Measurements from ENCODE around the gene NXPH3.
"Not testable (repeated sequence)": the region's sequence is repeated elsewhere in the genome, so short reads cannot be mapped to it uniquely, and the experiment has no call there.

NXPH3 gene

DNA sequence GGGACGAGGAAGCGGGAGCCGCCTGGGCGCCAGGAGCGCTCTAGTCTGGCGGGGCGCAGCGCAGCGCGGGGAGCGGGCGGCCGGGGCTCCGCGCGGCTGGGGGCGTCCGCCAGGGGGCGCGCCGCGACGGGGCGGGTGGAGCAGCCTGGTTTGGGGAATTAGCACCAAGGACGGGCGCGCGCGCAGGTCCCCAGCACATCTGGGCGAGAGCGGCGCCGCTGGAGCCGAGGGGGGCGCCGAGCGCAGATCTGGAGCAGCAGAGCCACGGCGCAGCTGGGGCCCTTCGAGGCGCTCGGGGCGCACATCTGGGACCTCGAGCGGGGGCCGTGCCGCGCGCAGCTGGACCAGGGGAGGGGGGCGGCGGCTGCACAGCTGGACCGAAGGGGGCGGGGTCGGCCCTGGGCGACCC, at the start of gene NXPH3:
Gene NXPH3 (plus strand): TSS at position 193 of the 409 bp plus-strand sequence. CDS start 349 bp downstream, outside the sequence.
- peak; percentile 70 for DNase-seq

DNA sequence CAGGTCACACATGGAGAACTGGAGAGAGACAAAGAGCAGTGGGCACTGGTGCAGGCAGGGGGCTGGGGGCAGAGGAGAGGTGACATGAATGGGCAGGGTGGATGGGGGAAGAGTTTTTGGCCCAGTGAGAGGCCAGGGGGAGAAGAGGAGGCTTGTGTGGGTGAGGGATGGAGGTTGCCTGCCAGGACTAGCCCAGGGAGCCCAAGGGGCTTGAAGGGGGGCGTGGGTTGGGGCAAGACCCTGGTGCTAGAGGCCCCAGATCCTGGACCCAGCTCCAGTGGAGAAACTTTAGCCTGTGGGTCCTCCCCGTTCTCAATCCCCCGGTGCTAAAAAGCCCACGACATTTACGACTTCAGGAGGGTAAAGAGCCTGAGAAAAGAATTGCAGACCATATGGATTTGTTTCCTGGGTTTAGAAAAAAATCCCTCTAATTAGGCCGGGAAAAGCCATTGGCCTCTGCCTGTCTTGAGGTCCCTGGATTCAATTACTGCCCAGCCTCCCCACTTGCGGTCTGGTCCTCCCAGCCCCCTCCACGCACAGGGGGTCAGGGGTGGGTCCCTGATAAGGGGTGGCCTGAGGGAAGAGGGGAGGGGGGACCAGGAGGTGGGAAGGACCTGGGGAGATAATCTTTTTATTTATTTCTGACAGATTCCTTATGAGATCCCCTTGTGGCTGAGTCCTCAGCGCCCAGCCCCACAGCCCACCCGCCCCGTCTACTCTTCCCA, 47.6 kb upstream of the NXPH3 start:
- no peak for DNase-seq

DNA sequence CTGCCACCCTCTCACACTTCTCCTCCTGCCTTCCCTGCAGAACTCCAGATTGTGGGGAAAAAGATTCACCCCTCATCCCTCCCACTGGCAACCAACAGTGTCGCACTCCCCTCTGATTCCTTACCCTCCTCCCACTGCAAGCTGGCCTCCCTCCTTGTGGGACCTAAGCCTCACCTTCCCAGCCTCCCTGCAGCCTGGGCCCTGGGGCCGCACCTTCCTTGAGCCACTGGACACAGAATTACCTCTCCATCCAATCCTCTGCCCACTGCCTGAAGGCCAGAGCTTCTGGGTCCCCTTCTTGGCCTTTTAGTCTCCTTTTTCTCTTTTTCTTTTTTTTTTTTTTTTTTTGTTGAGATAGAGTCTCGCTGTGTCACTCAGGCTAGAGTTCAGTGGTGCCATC, 46.7 kb upstream of the NXPH3 start:
- no peak for DNase-seq

DNA sequence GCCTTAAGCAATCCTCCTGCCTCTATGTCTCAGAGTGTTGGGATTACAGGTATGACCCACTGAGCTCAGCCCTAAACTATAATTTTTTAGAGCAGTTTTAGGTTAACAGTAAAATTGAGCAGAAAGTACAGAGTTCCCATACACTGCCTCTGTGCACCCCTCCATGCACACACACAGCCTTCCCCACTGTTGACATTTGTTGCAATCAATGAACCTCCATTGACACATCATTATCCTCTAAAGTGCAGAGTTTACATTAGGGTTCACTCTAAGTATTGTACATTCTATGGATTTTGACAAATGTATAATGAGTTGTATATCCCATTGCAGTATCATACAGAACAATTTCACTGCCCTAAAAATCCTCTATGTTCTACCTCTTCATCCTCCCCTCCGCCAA, 45.6 kb upstream of the NXPH3 start:
- no peak for DNase-seq

DNA sequence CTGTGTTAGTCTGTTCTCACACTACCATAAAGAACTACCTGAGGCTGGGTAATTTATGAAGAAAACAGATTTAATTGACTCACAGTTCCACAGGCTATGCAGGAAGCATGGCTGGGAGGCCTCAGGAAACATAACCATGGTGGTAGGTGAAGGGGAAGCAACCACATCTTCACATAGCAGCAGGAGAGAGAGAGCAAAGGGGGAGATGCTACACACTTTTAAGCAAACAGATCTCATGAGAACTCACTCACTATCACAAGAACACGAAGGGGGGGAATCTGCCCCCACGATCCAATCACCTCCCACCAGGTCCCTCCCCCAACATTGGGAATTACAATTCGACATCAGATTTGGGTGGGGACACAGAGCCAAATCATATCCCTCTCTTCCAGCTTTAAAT, 31.8 kb upstream of the NXPH3 start:
- DNase-seq, result no peak

DNA sequence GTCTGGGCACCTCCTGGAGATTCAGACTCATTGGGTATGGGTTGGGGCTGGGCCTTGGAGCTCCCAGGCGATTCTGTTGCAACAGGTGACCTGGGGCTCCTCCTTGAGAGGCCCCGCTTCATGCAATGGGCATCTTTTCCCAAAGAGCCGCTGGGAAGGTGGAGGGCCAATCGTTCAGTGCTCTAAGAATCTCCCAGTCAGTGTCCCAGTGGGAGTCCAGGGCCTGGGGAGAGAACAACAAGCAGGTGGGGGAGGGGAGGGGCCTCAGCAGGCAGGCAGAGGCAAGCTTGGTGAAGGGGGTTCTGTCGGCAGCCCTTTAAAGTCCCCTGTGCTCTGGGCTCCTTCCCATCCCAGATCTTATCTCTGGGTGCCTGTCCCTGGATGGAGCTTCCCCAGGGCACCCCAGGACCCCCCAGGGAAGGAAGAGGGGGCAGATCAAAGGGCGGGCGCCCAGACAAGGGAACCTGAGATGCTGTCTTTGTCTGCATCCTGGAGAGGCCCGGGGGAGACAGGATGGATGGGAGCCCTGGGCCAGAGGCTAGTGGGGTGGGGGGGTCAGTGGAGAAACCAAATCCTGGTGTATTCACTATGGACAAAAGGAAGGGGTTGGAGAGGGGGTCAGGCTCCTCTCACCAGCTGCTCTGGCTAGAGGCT, 30.5 kb upstream of the NXPH3 start:
- no peak for DNase-seq

DNA sequence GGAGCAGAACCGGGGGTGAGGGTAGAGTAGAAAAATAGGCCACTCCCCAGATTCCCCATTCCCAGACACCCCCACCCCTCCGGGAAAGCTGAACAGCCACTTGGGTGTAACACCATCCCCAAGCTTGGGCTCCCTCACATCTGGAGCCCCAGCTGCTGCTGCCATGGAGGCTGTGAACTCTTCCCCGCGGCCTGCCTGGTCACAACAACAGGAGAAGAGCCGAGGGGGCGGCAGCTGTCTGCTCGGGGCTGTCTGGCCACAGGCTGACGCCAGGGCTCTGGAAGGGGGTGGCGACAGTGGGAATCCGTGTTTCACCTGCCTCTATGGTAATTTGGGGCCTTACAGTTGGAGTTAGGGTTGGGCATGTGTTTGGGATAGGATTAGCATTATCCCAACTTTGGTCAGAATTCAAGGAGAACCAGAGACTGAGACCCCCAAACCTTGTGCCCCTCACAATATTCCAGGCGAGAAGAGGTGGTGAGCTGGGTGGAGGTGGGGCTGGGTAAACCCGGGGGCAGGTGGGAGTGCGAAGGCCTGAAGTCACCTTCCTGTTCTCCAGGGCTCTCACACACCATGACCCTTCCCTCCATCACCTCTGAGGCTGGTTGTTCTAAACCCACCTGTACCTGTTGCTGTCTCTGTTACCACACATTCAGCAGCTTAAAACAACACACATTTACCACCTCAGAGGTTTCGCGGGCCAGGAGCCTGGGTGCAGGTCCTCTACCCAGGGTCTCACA, 29.7 kb upstream of the NXPH3 start:
- no peak for DNase-seq

DNA sequence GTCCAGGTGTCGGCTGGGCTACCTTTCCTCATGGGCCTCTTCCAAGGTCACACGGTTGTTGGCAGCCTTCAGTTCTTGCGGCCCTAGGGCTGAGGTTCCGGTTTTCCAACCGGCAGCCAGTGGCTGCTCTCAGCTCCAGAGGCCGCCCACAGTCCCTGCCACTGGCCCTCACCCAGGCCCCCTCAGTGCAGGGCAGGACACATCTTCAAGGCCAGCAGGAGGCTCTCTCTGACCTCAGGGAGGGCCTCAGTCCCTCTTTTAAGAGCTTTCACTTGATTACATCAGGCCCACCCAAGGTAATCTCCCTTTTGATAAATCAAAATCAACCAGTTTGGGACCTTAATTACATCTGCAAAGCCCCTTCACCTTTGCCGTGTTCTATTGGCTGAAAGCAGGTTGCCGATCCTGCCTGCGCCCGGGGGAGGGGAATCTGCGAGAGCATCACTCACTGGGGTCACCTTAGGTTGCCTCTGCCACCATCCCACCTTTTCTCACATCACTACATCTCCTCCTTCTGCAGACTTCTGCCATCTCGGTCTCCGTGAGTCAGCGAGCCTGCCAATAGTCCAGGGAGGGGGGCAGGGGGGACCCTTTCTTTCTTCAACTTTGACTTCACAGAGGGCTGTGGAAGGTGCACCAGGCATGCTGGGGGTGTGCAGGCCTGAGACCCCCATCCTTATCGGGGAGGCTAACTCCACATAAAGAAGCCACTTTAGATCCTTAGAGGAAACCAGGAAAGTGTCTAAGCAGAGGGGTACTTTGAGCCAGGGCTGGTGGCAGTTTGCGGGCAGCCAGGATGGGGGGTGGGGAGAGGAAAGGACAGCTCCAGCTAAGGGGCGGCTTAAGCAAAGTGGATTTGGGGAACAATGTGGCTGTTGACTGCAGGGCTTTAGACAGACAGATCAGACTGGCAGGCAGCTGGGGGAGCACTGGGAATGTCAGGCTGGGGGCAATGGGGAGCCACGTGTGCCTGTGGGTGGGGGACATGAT, 28.8 kb upstream of the NXPH3 start:
- DNase-seq, result no peak

DNA sequence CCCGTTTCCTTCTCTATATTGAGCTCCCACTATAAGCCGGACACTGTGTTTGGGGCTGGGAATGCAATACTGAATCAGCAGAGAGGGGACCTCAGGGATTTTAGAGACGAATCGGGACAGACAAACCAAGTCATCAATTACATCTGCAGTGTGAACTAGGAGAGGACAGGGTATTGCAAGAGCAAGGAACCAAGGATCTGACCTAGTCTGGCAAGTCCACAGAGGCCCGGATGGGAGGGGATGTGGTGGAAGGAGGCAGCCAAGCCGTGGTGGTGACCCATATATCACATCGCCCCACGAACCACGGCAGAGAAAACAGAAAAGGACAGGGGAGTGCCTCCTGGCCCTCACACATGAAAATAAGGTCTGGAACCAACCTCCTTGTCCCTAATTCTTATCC, 28.1 kb upstream of the NXPH3 start:
- DNase-seq, result no peak

DNA sequence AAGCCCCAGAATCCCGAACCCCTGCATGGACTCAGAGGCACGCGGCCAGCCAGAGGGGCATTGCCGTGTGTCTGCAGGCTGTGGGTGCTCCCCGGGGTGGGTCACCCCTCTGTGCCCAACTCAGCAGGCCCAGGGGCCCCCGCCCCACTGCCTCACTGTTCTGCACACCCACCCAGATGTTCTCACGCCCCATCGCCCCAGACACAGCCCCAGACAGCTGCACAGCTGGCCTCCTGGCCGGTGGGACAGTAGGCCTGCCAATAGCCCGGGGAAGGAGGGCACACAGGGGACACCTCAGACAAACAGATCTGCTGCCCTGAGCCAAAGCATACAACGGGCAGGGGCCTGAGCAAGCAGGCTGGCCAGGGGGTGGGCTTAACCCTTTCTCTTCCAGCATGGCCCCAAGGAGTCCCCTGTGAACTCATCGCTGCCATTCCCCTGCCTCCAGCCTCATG, 27.6 kb upstream of the NXPH3 start:
- no peak for DNase-seq

DNA sequence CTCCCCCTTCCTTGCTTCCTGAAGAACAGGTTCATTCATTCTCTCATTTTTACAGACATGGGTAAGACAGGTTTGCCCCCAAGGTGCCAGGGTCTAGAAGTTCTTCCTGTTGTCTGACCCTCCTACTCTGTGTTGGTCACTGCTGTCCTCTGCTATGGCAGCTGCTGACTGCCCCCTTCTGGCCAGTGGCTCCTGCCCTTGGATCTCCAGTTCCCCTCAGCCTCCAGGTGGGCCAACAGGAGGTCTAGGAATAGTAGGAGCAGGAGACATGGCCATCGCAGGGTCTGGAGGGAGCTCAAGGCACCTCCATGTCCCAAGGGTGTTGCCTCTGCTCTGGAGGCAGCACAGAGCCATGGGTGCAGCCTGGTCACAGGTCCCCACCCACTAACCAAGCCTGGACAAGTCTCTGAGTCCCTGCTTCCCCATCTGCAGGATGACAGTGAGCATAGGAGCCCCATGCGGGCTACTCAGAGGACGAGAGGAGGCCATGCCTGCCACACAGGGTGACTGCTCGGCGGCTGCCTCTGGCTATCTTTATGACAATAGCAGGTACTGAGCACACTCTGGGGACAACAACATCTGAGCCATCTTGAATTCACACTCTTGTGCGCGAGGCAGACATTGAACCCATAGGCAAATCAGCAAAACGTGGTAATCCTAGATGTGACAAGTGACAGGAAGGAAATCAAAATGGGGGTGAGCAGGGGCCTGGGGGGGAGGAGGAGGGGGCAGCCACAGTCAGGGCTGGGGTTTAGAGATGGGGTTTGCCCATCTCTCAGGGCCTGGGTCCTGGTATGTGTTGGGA, 27.0 kb upstream of the NXPH3 start:
- DNase-seq, result no peak

DNA sequence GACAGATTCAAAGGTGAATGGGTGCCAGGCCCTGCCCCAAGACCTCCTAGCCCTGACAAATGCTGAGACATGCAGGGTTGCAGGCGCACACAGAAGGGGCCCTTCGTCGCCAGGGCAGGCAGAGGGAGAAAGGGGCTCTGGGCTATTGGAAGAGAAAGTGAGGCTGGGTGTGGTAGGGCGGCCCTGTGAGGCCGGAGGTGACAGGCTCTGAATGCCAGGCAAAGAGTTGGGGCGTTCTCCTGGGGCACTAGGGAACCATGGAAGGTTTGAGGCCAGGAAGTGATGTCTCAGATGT, 26.4 kb upstream of the NXPH3 start:
- DNase-seq, result no peak

DNA sequence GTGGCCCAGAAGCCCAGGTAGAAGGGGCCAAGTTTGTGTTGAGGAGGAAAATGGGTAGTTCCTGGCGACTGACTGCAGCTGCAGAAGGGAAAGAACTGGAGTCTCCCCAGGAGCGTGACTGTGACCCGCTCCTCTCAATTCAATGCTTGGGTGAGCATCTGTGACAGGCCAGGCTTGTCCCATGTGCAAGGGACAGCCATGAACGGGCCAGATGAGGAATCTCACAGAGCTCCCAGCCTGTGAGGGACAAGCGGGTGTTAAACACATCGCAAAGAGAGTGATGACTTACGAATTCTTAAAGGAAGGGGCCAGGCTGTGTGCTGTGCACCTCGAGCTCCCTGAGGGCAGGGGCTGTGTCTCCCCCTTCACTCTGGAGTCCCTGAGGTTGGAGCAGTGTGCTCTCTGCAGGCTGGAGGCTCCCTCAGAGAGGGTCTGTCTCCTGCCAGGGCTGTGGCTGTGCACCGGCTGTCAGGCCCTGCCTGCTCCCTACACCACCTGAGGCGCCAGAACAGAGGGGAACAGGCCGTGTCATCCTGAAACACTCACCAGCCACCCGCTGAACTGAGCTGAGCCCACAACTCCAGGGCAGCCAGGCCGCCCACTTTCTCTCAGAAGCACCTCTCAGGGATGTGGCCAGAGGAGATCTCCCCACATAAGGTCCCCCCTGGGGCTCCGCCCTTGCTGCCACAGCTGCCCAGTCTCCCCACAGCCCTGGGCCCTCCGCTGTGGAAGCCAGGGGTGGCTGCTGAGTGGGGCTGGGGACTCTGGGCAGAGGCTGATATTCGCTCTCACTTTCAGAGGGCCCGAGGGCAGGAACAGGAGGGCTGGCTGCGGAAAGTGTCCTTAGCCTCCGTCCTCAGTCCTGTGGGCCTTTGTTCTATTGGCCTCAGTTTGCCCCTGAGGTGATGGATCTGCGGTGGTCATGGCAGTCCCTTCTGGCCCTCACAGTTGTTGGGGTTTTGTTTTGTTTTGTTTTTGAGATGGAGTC, 25.7 kb upstream of the NXPH3 start:
- DNase-seq, result no peak

DNA sequence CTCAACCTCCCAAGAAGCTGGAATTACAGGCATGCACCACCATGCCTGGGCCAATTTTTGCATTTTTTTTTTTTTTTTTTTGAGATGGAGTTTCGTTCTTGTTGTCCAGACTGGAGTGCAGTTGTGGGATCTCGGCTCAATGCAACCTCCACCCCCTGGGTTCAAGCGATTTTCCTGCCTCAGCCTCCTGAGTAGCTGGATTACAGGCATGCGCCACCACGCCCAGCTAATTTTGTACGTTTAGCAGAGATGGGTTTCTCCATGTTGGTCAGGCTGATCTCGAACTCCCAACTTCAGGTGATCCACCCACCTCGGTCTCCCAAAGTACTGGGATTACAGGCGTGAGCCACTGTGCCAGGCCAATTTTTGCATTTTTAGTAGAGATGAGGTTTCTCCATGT, 24.9 kb upstream of the NXPH3 start:
- not testable (repeated sequence) for DNase-seq

DNA sequence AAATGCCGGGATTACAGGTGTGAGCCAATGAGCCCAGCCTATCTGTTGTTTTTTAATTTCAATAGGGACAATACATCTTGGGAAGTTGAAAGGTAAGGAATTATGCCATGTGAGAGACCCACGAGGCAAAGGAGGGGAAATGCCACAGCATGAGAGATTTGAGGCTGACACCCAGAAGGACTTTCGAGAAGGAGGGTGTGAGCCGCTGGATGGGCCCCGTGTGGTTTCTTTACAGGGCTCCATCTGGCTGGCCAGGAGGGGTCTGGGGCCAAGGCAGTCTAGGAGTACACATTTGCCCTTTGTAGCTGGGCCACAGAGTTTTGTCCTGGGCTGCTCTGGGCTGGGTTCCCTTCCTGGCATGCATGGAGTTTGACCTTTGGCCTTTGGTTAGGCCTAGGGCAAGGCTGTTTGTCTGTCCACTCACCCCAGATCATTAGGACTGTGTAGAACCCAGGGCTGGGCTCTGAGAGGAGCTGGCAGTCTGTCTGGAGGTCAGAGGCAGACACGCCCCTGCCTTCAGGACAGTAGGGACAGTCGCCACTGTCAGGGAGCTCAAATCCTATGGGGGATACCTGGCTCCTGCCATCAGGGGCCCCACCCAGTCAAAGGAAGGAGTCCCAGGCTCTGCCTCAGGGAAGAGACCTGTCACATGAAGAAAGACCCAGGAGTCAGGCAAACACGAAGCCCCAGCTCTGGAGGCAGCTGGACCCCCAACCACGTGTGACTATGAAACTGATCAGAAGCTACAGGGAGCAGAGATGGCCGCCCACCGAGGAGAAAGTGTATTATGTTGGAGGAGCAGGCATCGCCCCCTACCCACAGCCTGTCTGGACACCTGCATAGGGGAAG, 24.2 kb upstream of the NXPH3 start:
- DNase-seq, result no peak

DNA sequence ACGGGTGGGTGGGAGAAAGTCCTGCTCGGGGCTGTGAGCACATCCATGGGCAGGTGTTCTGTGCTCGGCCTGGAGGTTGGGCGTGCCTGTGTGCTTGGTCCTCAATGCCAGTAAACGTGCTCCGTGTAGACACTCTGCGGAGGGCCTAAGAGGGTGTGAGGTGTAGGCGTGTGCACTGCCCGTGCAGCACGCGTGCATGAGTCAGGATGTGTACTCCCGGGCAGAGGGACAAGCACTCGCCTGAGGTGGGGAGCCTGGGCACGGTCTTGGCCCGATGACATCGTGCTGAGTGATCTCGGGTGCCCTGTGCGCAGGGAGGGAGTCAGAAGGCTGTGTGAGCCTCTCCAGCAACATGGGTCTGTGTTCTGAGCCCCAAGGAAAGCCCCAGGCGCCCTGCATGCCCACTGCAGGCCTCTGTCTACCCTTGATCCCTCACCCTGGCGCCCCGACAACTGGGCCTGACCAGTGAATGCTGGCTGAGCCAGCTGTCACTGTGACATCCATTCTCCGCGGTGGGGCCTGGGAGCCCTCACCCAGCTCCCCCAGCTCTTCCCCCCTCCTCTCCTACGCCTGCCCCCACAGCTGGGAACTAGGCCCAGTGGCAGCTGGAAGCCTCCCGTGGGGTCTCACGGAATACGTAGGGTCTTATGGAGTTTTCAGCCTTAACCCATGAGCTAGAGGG, 23.5 kb upstream of the NXPH3 start:
- no peak for DNase-seq

DNA sequence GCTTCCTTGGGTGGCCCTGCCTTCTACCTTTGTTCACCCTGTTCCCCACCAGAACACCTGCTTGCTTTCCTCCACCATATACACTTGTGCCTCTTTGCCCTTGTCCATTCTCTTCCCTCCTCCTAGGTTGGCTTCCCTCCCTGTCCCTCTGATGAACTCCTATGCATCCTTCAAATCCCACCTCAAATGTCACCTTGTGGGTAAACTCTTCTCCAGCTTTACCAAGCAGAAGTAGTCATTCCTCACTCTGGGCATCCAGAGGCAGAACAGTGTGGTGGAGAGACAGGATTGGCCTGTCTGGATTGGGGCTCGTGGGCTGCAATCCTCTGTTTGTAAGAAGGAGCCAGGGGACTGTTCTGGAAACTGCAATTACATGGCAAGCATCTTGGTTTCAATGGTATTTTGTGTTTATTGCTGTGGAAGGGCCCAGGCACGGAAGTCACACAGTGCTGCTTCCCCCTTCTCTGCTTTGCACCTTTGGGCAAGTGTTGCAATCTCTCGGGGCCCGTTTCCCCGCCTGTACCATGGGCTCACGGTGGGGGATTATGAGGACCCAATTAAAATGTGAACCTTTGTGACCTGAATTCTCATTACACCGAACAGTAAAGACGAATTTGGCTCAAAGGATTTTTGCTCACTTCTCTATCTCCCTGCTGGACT, 21.9 kb upstream of the NXPH3 start:
- DNase-seq, result no peak

DNA sequence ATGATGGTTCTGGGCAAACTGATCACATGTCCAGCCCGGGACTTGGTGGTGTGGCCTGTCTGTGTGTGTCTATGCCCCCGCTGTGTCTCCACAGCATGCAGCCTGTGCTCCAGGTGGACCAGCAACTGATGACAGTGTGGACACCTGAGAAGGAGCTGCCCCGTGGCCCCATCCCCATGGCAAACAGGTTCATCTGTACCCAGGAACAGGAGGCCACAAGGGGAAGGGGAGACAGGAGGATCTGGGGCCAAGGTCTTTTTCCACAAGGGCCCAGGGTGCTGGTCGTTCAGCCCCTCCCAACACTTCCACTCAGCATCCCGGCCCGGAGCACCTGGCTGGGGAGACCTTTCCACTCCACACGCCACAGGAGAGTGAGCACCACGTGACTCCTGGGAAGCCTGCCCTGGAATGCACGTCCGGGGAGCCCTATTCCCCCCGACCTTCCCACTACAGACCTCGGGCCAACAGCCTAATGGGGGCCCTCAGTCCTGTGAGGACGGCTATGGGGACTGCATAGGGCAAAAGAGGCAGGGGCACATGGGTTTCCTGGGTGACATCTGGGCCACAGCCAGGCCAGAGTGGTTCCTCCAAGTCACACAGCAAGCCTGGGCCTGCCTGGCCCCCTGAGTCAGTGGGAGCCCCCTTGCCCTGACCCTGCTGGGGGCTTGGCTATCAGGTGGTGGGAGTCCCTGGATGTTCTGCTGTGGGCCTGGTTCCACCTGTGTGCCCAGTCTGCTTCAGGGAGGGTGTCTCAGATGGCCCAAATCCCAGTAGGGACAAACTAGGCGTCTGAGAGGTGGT, 20.8 kb upstream of the NXPH3 start:
- DNase-seq, result no peak
